ENCODE data around the gene XIRP2. TPM values are rescaled to one million over a fixed set of nuclear protein-coding genes. Genes with fewer than 3 reads are reported as not detected.

XIRP2 gene
- total and polyA plus RNA-seq, 2 of the 13 experiments (the other 11 are each of a cell fraction or from before 2014, with no cell fraction given) = 0.04 to 0.05 TPM

GRCh38 chr2:167103028-167103756 lies 214.9 kb downstream of the XIRP2 start (continued):
- TF ChIP-seq XBP1 (CRISPR knock-in tag; IDR thresholded peaks at IDR 0.05) = no peak
- TF ChIP-seq DDIT3 (CRISPR knock-in tag; IDR thresholded peaks at IDR 0.05) = no peak
- TF ChIP-seq, protein P1, sequence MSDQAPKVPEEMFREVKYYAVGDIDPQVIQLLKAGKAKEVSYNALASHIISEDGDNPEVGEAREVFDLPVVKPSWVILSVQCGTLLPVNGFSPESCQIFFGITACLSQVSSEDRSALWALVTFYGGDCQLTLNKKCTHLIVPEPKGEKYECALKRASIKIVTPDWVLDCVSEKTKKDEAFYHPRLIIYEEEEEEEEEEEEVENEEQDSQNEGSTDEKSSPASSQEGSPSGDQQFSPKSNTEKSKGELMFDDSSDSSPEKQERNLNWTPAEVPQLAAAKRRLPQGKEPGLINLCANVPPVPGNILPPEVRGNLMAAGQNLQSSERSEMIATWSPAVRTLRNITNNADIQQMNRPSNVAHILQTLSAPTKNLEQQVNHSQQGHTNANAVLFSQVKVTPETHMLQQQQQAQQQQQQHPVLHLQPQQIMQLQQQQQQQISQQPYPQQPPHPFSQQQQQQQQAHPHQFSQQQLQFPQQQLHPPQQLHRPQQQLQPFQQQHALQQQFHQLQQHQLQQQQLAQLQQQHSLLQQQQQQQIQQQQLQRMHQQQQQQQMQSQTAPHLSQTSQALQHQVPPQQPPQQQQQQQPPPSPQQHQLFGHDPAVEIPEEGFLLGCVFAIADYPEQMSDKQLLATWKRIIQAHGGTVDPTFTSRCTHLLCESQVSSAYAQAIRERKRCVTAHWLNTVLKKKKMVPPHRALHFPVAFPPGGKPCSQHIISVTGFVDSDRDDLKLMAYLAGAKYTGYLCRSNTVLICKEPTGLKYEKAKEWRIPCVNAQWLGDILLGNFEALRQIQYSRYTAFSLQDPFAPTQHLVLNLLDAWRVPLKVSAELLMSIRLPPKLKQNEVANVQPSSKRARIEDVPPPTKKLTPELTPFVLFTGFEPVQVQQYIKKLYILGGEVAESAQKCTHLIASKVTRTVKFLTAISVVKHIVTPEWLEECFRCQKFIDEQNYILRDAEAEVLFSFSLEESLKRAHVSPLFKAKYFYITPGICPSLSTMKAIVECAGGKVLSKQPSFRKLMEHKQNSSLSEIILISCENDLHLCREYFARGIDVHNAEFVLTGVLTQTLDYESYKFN (CRISPR knock-in tag; conservative IDR thresholded peaks at IDR 0.05) = peak; percentile 95
- TF ChIP-seq TBX2 (CRISPR knock-in tag; IDR thresholded peaks at IDR 0.05; ENCODE audit: borderline replicate concordance) = peak; percentile 56; the same call in 1 of the 2 replicates
- no peak for TF ChIP-seq ZNF883 (CRISPR knock-in tag; IDR thresholded peaks at IDR 0.05; ENCODE audit: not compliant biosample characterization)
- no peak for TF ChIP-seq ZNF256 (CRISPR knock-in tag; conservative IDR thresholded peaks at IDR 0.05)
- TF ChIP-seq, protein P2, sequence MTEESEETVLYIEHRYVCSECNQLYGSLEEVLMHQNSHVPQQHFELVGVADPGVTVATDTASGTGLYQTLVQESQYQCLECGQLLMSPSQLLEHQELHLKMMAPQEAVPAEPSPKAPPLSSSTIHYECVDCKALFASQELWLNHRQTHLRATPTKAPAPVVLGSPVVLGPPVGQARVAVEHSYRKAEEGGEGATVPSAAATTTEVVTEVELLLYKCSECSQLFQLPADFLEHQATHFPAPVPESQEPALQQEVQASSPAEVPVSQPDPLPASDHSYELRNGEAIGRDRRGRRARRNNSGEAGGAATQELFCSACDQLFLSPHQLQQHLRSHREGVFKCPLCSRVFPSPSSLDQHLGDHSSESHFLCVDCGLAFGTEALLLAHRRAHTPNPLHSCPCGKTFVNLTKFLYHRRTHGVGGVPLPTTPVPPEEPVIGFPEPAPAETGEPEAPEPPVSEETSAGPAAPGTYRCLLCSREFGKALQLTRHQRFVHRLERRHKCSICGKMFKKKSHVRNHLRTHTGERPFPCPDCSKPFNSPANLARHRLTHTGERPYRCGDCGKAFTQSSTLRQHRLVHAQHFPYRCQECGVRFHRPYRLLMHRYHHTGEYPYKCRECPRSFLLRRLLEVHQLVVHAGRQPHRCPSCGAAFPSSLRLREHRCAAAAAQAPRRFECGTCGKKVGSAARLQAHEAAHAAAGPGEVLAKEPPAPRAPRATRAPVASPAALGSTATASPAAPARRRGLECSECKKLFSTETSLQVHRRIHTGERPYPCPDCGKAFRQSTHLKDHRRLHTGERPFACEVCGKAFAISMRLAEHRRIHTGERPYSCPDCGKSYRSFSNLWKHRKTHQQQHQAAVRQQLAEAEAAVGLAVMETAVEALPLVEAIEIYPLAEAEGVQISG (CRISPR knock-in tag; IDR thresholded peaks at IDR 0.05) = no peak
- no peak for TF ChIP-seq PTBP1 (IDR thresholded peaks at IDR 0.05; ENCODE audit: low read depth, low read length, poor library complexity, severe bottlenecking)
- TF ChIP-seq EZH2 (conservative IDR thresholded peaks at IDR 0.05; ENCODE audit: low read depth, low read length) = no peak
- TF ChIP-seq, protein P3, sequence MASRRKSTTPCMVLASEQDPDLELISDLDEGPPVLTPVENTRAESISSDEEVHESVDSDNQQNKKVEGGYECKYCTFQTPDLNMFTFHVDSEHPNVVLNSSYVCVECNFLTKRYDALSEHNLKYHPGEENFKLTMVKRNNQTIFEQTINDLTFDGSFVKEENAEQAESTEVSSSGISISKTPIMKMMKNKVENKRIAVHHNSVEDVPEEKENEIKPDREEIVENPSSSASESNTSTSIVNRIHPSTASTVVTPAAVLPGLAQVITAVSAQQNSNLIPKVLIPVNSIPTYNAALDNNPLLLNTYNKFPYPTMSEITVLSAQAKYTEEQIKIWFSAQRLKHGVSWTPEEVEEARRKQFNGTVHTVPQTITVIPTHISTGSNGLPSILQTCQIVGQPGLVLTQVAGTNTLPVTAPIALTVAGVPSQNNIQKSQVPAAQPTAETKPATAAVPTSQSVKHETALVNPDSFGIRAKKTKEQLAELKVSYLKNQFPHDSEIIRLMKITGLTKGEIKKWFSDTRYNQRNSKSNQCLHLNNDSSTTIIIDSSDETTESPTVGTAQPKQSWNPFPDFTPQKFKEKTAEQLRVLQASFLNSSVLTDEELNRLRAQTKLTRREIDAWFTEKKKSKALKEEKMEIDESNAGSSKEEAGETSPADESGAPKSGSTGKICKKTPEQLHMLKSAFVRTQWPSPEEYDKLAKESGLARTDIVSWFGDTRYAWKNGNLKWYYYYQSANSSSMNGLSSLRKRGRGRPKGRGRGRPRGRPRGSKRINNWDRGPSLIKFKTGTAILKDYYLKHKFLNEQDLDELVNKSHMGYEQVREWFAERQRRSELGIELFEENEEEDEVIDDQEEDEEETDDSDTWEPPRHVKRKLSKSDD (CRISPR knock-in tag; IDR thresholded peaks at IDR 0.05; ENCODE audit: low read depth) = no peak
- peak; percentile 73; the same call in 1 of the 2 replicates for TF ChIP-seq ZNF710 (CRISPR knock-in tag; IDR thresholded peaks at IDR 0.05; ENCODE audit: borderline replicate concordance)
- TF ChIP-seq AGO1 (IDR thresholded peaks at IDR 0.05; ENCODE audit: low read depth, low read length, poor library complexity, severe bottlenecking) = no peak
- no peak for TF ChIP-seq PHF5A (CRISPR knock-in tag; IDR thresholded peaks at IDR 0.05; ENCODE audit: low read depth, unreplicated experiment)
- TF ChIP-seq ZNF746 (CRISPR knock-in tag; IDR thresholded peaks at IDR 0.05) = no peak
